Brain microvascular endothelial cell (primary cell): ENCODE measurements around the gene NEU2.
A peak's percentile ranks its signal among the peaks of the same experiment; 100 is the strongest.

ENCODE experiments used
- DNase-seq: peaks from one replicate; pipeline ENCODE4 v3.0.0-alpha.2; 2020
- H3K27ac ChIP-seq: fragments of 250-450 bp; sonication (Bioruptor Pico); 2 replicates; pipeline ENCODE4 v1.5.1; 2020; ENCODE audit warnings: mild to moderate bottlenecking, moderate library complexity
- H3K27me3 ChIP-seq: fragments of 250-450 bp; sonication (Bioruptor Pico); replicated peaks from 2 replicates; pipeline ENCODE4 v1.5.1; 2020; ENCODE audit warnings: mild to moderate bottlenecking
- H3K36me3 ChIP-seq: fragments of 250-450 bp; sonication (Bioruptor Pico); replicated peaks from 2 replicates; pipeline ENCODE4 v1.5.1; 2020; ENCODE audit warnings: mild to moderate bottlenecking
- H3K4me3 ChIP-seq: 2 replicates; pipeline ENCODE4 v1.5.1; 2011; ENCODE audit warnings: low read depth, mild to moderate bottlenecking, control low read depth, low read length, moderate library complexity
- CTCF ChIP-seq: IDR thresholded peaks from 2 replicates; pipeline ENCODE4 v1.5.1; 2011; ENCODE audit warnings: low read depth, mild to moderate bottlenecking, moderate library complexity, low read length, control low read depth, inconsistent platforms; ENCODE audit errors: missing control alignments
- in situ Hi-C: cut with HindIII; loops from 2 replicates; pipeline ENCODE4 v1.10.0; 2017; ENCODE audit warnings: low sequenced_read_pairs, low pct_ligation_motif_present

Gene NEU2

GRCh38 chr2:233020454-233020853 is 12.0 kb upstream of the NEU2 start:
- TF ChIP-seq CTCF, result no peak
- no peak for DNase-seq
- Histone ChIP-seq H3K36me3 (no peaks in the 10 kb centered on the region), H3K4me3 (no peak overlapping the region), H3K27me3 (no peaks in the 10 kb centered on the region), H3K27ac (no peak overlapping the region)
- in situ Hi-C loops, result no loop called here

GRCh38 chr2:233021771-233022170 is 10.7 kb upstream of the NEU2 start:
- peak; percentile 16 for DNase-seq
- Histone ChIP-seq H3K27ac (no peak overlapping the region), H3K4me3 (no peak overlapping the region), H3K27me3 (no peaks in the 10 kb centered on the region), H3K36me3 (no peaks in the 10 kb centered on the region)
- TF ChIP-seq CTCF, result no peak
- in situ Hi-C loops, result no loop called here

GRCh38 chr2:233022561-233022960 is 9.9 kb upstream of the NEU2 start:
- Histone ChIP-seq H3K36me3 (no peaks in the 10 kb centered on the region), H3K4me3 (no peak overlapping the region), H3K27me3 (no peaks in the 10 kb centered on the region), H3K27ac (no peak overlapping the region)
- no peak for DNase-seq
- in situ Hi-C loops, result no loop called here
- TF ChIP-seq CTCF, result no peak

GRCh38 chr2:233023007-233023760 is 9.3 kb upstream of the NEU2 start:
- no peaks in the 10 kb centered on the region for H3K27me3 ChIP-seq
- no peak for TF ChIP-seq CTCF
- in situ Hi-C loops, result no loop called here
- no peak overlapping the region for H3K27ac ChIP-seq
- no peaks in the 10 kb centered on the region for H3K36me3 ChIP-seq
- H3K4me3 ChIP-seq, result no peak overlapping the region
- DNase-seq, result no peak

GRCh38 chr2:233023761-233024410 is 8.6 kb upstream of the NEU2 start:
- H3K27ac ChIP-seq, result no peak overlapping the region
- no peak for TF ChIP-seq CTCF

More at GRCh38 chr2:233023761-233024410, 8.6 kb upstream of the NEU2 start:
- Histone ChIP-seq H3K27me3 (no peaks in the 10 kb centered on the region), H3K36me3 (no peaks in the 10 kb centered on the region), H3K4me3 (no peak overlapping the region)
- in situ Hi-C loops, result no loop called here
- no peak for DNase-seq
